Common myeloid progenitor, CD34-positive (primary cell): ENCODE data around the gene NDUFB7.
"Not testable (repeated sequence)": the region's sequence is repeated elsewhere in the genome, so short reads cannot be mapped to it uniquely, and the experiment has no call there.

Source experiments
- CTCF ChIA-PET: fragments of 350-600 bp; sonication (Branson Sonifier 250); formaldehyde crosslinking; loops from one replicate; lab custom pipeline; 2021; ENCODE audit warnings: antibody characterized with exemption; lab: Charles Lee
- POLR2A ChIA-PET: fragments of 350-600 bp; sonication (Branson Sonifier 250); formaldehyde crosslinking; loops from one replicate; lab custom pipeline; 2021; ENCODE audit warnings: antibody characterized with exemption; lab: Charles Lee
- DNase-seq, 3 donors: peaks; one replicate each; pipeline versions ENCODE4 v3.0.0 to v3.0.0-alpha.2; 2013
- H3K27ac ChIP-seq, 2 experiments: 1 replicate in 1 of 2; 2 replicates in 1 of 2; pipeline ENCODE4 v1.7.0; 2013; ENCODE audit warnings: inconsistent platforms in 2 of 2, low read length in 2 of 2, mild to moderate bottlenecking in 2 of 2, low read depth in 1 of 2, moderate library complexity in 1 of 2; ENCODE audit not compliant: severe bottlenecking in 2 of 2, insufficient read depth in 1 of 2, poor library complexity in 1 of 2
- H3K27me3 ChIP-seq, 5 experiments: replicated peaks in 2 of 5; 1 replicate in 3 of 5; 2 replicates in 2 of 5; pipeline versions ENCODE4 v1.6.1 to v1.7.0; 2013; ENCODE audit warnings: low read length in 4 of 5, mild to moderate bottlenecking in 2 of 5, moderate library complexity in 2 of 5, inconsistent platforms in 1 of 5; ENCODE audit not compliant: insufficient read depth in 5 of 5, control insufficient read depth in 4 of 5
- H3K36me3 ChIP-seq, 4 experiments: 1 replicate in 2 of 4; 2 replicates in 2 of 4; pipeline versions ENCODE4 v1.6.1 to v1.7.0; 2013; ENCODE audit warnings: low read length in 3 of 4, control low read depth in 1 of 4, mild to moderate bottlenecking in 1 of 4; ENCODE audit not compliant: control insufficient read depth in 4 of 4, insufficient read depth in 4 of 4
- H3K4me1 ChIP-seq, 4 experiments: 1 replicate in 3 of 4; 2 replicates in 1 of 4; pipeline versions ENCODE4 v1.6.1 to v1.7.1; 2013; ENCODE audit warnings: low read length in 3 of 4, mild to moderate bottlenecking in 3 of 4, control low read depth in 1 of 4, inconsistent platforms in 1 of 4, moderate library complexity in 1 of 4; ENCODE audit not compliant: control insufficient read depth in 4 of 4, insufficient read depth in 4 of 4; ENCODE audit errors: control extremely low read depth in 1 of 4
- H3K4me3 ChIP-seq, 7 experiments: 1 replicate in 4 of 7; 2 replicates in 3 of 7; pipeline versions ENCODE4 v1.5.1 to v1.7.0; 2013; ENCODE audit warnings: mild to moderate bottlenecking in 7 of 7, low read length in 6 of 7, moderate library complexity in 6 of 7, inconsistent platforms in 2 of 7, low read depth in 2 of 7, control low read depth in 1 of 7; ENCODE audit not compliant: insufficient read depth in 4 of 7, control insufficient read depth in 1 of 7; ENCODE audit errors: extremely low read depth in 1 of 7
- H3K9me3 ChIP-seq, 5 experiments: 1 replicate in 4 of 5; 2 replicates in 1 of 5; pipeline versions ENCODE4 v1.6.1 to v1.7.1; 2013; ENCODE audit warnings: low read length in 4 of 5, mild to moderate bottlenecking in 2 of 5, inconsistent platforms in 1 of 5, low read depth in 1 of 5, moderate library complexity in 1 of 5; ENCODE audit not compliant: control insufficient read depth in 4 of 5, insufficient read depth in 2 of 5; ENCODE audit errors: control extremely low read depth in 1 of 5
- WGBS: methylation state at CpG from one replicate; pipeline ENCODE4 v1.1.5; 2013; ENCODE audit not compliant: insufficient coverage; 5-methylcytosine and 5-hydroxymethylcytosine counted together

NDUFB7 gene

DNA sequence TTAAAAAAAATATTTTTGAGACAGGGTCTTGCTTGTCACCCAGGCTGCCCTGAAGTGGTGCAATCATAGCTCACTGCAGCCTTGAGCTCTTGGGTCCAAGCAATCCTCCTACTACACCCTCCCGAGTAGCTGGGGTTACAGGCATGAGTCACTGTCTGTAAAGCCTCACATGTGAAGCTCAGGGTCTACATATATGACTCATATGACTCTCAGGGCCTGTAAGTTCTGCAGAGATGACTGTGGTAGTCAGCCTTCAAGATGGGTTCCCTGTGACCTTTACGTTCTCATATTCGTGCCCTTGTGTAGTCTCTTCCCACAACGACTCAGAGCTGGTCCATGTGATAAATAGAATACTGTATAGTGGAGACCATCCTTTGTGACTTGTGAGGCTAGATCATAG, 17.6 kb upstream of the NDUFB7 start:
- POLR2A ChIA-PET, H3K27ac ChIP-seq, H3K4me1 ChIP-seq, H3K4me3 ChIP-seq, H3K27me3 ChIP-seq, H3K36me3 ChIP-seq, H3K9me3 ChIP-seq, CTCF ChIA-PET: not testable (repeated sequence)
- peak in 1 of 3 donors; percentile 19 for DNase-seq
- no CpG with 5 or more reads among the region's 4 CpGs for WGBS

DNA sequence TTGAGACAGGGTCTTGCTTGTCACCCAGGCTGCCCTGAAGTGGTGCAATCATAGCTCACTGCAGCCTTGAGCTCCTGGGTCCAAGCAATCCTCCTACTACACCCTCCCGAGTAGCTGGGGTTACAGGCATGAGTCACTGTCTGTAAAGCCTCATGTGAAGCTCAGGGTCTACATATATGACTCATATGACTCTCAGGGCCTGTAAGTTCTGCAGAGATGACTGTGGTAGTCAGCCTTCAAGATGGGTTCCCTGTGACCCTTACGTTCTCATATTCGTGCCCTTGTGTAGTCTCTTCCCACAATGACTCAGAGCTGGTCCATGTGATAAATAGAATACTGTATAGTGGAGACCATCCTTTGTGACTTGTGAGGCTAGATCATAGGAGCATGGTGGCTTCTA, 13.3 kb upstream of the NDUFB7 start:
- CTCF ChIA-PET, result not testable (repeated sequence)

DNA sequence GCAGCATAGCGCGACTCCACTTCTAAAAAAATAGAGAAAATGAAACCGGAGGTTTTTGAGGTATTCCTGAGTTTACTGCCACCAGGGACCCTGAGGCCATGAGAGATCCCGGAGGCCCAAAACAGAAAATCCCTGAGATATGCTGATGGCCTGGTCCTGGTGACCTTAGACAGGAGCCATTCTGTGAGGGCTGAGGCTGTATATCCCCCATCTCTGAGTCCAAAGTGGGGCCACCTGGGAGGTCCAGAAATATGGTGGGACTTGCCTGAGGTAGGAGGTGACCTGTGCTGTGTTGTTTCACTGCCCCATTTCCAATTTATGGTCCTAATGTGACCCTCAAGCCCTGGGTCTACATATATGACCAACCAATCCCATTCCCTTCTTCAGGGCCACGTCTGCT, 12.5 kb upstream of the NDUFB7 start:
- H3K4me3 ChIP-seq, H3K4me1 ChIP-seq, DNase-seq, H3K27me3 ChIP-seq, H3K36me3 ChIP-seq, POLR2A ChIA-PET, H3K9me3 ChIP-seq, CTCF ChIA-PET, H3K27ac ChIP-seq: not testable (repeated sequence)
- 85% methylated on average over 2 of the region's 5 CpGs for WGBS

More for the DNA sequence above, 13.3 kb upstream of the NDUFB7 start:
- H3K4me1 ChIP-seq, POLR2A ChIA-PET, H3K9me3 ChIP-seq, H3K36me3 ChIP-seq, H3K27me3 ChIP-seq, H3K4me3 ChIP-seq, H3K27ac ChIP-seq: not testable (repeated sequence)
- peak in 1 of 3 donors; percentile 47 for DNase-seq
- no CpG with 5 or more reads among the region's 3 CpGs for WGBS

DNA sequence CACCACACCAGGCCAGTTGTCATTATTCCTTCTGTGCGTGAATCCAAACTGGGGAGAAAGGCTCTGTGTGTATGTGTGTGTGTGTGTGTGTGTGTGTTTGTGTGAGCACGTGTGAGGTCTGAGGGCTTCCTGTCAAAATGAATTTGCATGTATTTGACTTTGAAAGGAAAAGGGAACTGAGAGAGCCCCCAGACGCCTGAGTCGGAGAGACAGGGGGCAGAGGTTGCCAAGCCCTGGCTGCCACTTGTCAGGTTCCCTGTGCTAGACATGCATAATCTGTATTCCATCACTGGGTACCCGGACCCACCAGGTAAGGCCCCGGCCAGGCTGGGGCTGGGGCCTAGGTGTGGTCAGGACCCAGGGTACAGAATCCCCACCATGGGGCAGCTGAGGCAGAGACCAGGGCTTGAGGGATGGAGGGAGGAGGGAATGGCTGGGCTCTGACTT, 11.1 kb upstream of the NDUFB7 start, which contains the start of gene CLEC17A:
TSS of gene CLEC17A (plus strand) at position 191 of the 447 bp plus-strand sequence. CDS start at position 268, 77 bp downstream.
- 11% methylated on average over 5 of the region's 6 CpGs for WGBS
- no peak within 1 kb of the TSS for H3K4me3 ChIP-seq
- H3K27me3 ChIP-seq, result no peaks in the 10 kb centered on the region
- ChIA-PET POLR2A (no interaction called here), CTCF (no interaction called here)
- no peaks in the 10 kb centered on the region for H3K36me3 ChIP-seq
- no peak within 1 kb of the TSS for H3K27ac ChIP-seq
- H3K9me3 ChIP-seq, result no peaks in the 10 kb centered on the region
- H3K4me1 ChIP-seq, result peaks cover 0 to 9% (median 6%) of the 10 kb centered on the region in 4 experiments
- DNase-seq, result peak; percentile 57 to 87 (median 85)

DNA sequence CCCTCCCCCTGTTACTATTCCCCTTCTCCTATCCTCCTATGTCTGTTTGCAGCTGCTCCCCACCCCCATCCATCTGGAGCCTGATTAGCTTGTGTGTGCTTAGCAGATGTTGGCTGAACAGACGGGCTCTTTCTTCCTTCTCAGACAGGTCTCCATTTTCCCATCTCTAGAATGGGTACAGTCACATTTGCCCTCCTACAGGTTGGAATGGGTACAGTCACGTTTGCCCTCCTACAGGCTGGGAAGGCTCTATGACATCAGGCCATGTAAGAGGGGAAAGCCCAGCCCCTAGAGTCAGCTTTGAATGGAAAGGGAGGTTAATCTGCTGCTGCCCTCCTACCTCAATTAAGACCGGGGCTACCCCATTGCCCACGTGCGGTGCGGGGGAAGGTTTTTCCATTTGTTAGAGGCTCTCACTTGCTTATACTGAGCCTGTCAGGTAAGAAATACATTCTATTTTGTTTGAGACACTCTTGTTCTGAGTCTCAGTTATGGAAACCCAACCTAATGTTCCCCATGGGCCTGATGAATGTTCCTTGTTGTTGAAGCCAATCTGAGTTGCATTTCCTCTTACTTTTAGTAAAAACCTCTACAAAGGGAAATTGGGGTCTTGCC, 8.9 kb upstream of the NDUFB7 start:
- ChIA-PET CTCF (interaction anchor here (12.4 kb wide), 1 partner anchor 106 kb away, joined by 290 read pairs; the partner anchor contains the start of gene ZNF333), POLR2A (no interaction called here)
- H3K4me3 ChIP-seq, result no peak overlapping the region
- H3K36me3 ChIP-seq, result no peaks in the 10 kb centered on the region
- DNase-seq, result no peak
- H3K27ac ChIP-seq, result no peak overlapping the region
- H3K4me1 ChIP-seq, result peaks cover 0 to 10% (median 7%) of the 10 kb centered on the region in 4 experiments
- no peaks in the 10 kb centered on the region for H3K9me3 ChIP-seq
- WGBS, result 100% methylated on average over 5 of the region's 6 CpGs
- H3K27me3 ChIP-seq, result no peaks in the 10 kb centered on the region

DNA sequence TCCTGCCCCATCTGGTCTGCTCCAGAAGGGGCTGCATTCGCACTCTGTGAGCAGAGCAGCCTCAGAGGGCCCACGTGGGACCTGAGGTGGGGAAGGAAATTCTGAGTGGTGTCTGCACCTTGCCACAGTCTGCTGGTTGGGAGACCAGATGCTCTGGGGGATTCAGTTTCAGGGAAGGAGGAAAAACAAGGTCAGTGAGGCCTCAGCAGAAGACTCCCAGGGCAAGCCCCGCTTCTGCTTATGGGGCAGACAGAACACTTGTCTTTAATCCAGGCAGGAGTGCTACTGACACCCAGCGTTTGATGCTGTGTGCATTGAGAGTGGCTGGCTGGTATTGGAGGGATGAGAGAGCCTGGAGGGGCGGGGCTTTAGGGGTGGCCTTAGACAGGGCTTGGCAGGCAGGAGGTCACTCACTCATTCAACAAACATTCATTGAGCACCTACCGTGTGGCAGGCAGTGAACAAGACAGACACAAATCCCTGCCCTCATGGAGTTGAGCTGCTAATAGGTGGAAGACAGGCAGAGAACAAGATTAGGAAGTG, 6.1 kb upstream of the NDUFB7 start:
- Histone ChIP-seq H3K27me3 (no peaks in the 10 kb centered on the region), H3K27ac (no peak overlapping the region), H3K4me3 (no peak overlapping the region), H3K4me1 (peaks cover 0 to 8% (median 6%) of the 10 kb centered on the region in 4 experiments), H3K9me3 (no peaks in the 10 kb centered on the region), H3K36me3 (no peaks in the 10 kb centered on the region)
- ChIA-PET POLR2A (no interaction called here), CTCF (interaction anchor here (12.4 kb wide), 1 partner anchor 109 kb away, joined by 290 read pairs; the partner anchor contains the start of gene ZNF333)
- WGBS, result 86% methylated on average over 1 of the region's 6 CpGs
- DNase-seq, result peak in 1 of 3 donors; percentile 35

DNA sequence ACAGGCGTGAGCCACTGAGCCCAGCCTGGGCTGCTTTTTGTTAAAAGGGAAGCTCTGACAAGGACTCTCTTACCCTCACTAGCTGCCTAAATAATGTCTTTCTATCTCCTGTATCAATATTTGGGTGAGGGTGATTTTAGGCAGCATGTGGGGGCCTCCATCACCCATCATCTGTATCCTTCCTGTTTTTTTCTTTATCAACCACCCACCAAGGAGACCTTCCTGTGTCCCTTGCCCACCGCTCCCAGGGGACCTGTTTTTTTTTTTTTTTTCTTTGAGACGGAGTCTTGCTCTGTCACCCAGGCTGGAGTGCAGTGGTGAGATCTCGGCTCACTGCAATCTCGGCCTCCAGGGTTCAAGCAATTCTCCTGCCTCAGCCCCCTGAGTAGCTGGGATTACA, 5.4 kb upstream of the NDUFB7 start:
- Histone ChIP-seq H3K27ac (no peak overlapping the region), H3K9me3 (no peaks in the 10 kb centered on the region), H3K4me1 (peaks cover 0 to 9% (median 6%) of the 10 kb centered on the region in 4 experiments), H3K27me3 (no peaks in the 10 kb centered on the region), H3K4me3 (no peak overlapping the region), H3K36me3 (no peaks in the 10 kb centered on the region)
- POLR2A ChIA-PET, result no interaction called here
- CTCF ChIA-PET, result interaction anchor here (0.7 to 12.4 kb wide), 2 partner anchors 23 to 110 kb away, joined by 3 to 290 read pairs; partner anchors contain the start of gene ZNF333
- WGBS, result 61% methylated on average over 4 of the region's 5 CpGs
- peak in 1 of 3 donors; percentile 31 for DNase-seq
